ENCODE measurements around the gene DDAH1.

The DDAH1 gene

DNA sequence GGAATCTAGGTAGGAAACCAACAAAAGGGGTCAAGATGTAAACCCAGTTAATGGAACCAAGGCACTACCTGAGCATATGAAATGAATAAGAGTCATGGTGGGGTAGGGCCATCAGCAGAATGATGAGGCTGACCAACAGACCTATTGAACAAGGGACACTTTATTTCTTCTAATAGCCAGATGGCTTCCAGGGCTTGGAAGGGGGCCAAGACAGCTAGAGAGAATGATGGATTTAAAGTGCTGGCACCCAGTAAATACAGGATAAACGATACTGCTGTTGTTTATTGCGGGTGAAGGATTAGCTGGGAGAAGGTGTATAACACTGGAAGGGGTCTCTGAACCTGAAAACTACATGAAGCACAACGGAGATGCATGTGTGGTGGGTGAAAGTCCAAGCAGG, 15.6 kb downstream of the DDAH1 start:
- FAIRE-seq, result no peak
- no peak for TF ChIP-seq SPI1 (IDR thresholded peaks at IDR 0.05; ENCODE audit: low read depth, low read length)
- TF ChIP-seq PAX5 (IDR thresholded peaks at IDR 0.05; ENCODE audit: insufficient read depth, low read length, severe bottlenecking), result no peak
- TF ChIP-seq POLR2AphosphoS5 (IDR thresholded peaks at IDR 0.05; ENCODE audit: low read depth, low read length), result no peak
- TF ChIP-seq TAF1 (IDR thresholded peaks at IDR 0.05; ENCODE audit: low read depth, low read length), result no peak
- TF ChIP-seq POU2F2 (IDR thresholded peaks at IDR 0.05; ENCODE audit: low read depth, low read length), result no peak
- no peak for TF ChIP-seq POLR2A (IDR thresholded peaks at IDR 0.05; ENCODE audit: low read depth, low read length)
- no peak for DNase-seq (ENCODE audit: insufficient read length, low spot score)

GRCh38 chr1:85448358-85448757, 16.6 kb downstream of the DDAH1 start:
- FAIRE-seq (no peak), DNase-seq (ENCODE audit: insufficient read length, low spot score) (no peak)
- TF ChIP-seq PAX5 (IDR thresholded peaks at IDR 0.05; ENCODE audit: insufficient read depth, low read length, severe bottlenecking), result no peak
- TF ChIP-seq POU2F2 (IDR thresholded peaks at IDR 0.05; ENCODE audit: low read depth, low read length), result no peak
- no peak for TF ChIP-seq SPI1 (IDR thresholded peaks at IDR 0.05; ENCODE audit: low read depth, low read length)
- no peak for TF ChIP-seq TAF1 (IDR thresholded peaks at IDR 0.05; ENCODE audit: low read depth, low read length)
- no peak for TF ChIP-seq POLR2AphosphoS5 (IDR thresholded peaks at IDR 0.05; ENCODE audit: low read depth, low read length)
- no peak for TF ChIP-seq POLR2A (IDR thresholded peaks at IDR 0.05; ENCODE audit: low read depth, low read length)

DNA sequence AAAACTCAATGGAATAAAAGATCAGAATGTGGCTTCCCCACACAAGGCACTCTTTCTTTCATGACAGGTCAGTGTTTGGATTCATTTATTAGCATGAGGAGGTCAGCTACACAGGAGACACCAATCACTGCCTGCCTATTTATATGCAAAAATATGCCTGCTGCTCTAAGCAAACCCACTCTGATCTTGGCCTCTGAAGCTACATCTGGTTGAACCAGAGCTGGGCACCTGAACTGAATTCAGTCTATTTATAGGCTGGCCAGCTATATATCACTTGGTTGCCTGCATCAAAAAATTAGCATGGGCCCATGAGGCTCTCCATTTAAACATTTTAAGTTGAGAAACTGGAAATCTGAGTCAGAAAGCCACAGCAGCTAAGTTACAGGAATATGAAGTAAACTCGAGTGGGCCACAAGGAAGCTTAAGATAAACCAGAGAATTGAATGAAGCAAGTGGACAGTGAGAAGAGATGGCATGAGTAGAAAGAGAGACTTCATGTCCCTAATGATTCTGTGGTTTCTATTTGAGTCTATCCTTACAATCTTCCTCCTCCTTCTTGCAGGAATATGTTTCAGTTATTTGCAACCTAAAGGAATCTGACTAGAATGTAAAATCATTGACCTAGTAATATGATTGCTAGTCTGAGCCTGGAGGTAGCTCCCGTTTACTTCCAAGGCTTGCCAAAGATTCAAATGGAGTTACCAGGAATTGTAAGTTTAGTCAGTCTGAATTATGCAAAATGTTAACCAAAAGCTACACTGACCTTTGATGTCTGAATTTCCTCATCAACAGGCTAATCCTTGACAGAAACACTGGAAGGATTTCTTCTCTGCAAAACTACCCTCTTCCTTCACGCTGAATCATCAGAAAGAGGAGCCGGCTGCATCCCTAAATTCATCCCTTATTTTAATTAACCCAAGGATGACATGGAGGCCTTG, 17.7 kb downstream of the DDAH1 start:
- TF ChIP-seq POLR2A (IDR thresholded peaks at IDR 0.05; ENCODE audit: low read depth, low read length) (no peak), POLR2AphosphoS5 (IDR thresholded peaks at IDR 0.05; ENCODE audit: low read depth, low read length) (no peak), POU2F2 (IDR thresholded peaks at IDR 0.05; ENCODE audit: low read depth, low read length) (no peak), PAX5 (IDR thresholded peaks at IDR 0.05; ENCODE audit: insufficient read depth, low read length, severe bottlenecking) (no peak), SPI1 (IDR thresholded peaks at IDR 0.05; ENCODE audit: low read depth, low read length) (no peak), TAF1 (IDR thresholded peaks at IDR 0.05; ENCODE audit: low read depth, low read length) (no peak)
- DNase-seq (ENCODE audit: insufficient read length, low spot score) (no peak), FAIRE-seq (no peak)

DNA sequence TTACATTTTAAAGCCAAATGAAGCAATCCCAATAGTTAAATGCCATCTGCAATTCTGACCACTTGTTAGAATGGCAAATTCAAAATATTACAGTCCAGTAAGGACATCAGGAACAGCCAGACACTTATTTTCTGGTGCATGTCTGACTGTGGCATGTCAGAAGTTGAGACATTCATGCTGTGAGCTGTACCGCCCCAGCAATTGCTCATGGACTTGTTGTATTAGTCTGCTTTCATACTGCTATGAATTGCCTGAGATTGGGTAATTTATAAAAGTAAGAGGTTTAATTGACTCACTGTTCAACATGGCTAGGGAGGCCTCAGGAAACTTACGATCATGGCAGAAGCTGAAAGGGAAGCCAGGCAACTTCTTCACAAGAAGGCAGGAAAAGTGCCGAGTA, 19.1 kb downstream of the DDAH1 start:
- FAIRE-seq (no peak), DNase-seq (ENCODE audit: insufficient read length, low spot score) (no peak)
- TF ChIP-seq PAX5 (IDR thresholded peaks at IDR 0.05; ENCODE audit: insufficient read depth, low read length, severe bottlenecking), result no peak
- TF ChIP-seq SPI1 (IDR thresholded peaks at IDR 0.05; ENCODE audit: low read depth, low read length), result no peak
- TF ChIP-seq POLR2A (IDR thresholded peaks at IDR 0.05; ENCODE audit: low read depth, low read length), result no peak
- TF ChIP-seq POU2F2 (IDR thresholded peaks at IDR 0.05; ENCODE audit: low read depth, low read length), result no peak
- TF ChIP-seq TAF1 (IDR thresholded peaks at IDR 0.05; ENCODE audit: low read depth, low read length), result no peak
- TF ChIP-seq POLR2AphosphoS5 (IDR thresholded peaks at IDR 0.05; ENCODE audit: low read depth, low read length), result no peak

DNA sequence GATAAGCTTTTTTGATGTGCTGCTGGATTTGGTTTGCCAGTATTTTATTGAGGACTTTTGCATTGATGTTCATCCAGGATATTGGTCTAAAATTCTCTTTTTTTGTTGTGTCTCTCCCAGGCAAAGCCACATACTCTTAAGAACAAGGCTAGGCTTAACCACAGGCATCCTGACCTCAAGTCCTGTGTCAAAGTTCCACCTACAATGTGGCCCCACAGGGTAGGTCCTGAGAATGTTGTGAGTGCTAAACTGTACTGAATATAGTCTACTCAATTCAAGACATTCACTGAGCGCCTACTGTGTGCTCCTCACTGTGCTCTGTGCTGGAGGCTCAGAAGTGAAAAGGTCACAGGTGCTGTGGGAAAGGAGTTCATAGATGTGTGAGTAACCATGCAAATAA, 20.6 kb downstream of the DDAH1 start:
- FAIRE-seq, result no peak
- TF ChIP-seq POLR2AphosphoS5 (IDR thresholded peaks at IDR 0.05; ENCODE audit: low read depth, low read length), result no peak
- no peak for TF ChIP-seq TAF1 (IDR thresholded peaks at IDR 0.05; ENCODE audit: low read depth, low read length)
- no peak for TF ChIP-seq PAX5 (IDR thresholded peaks at IDR 0.05; ENCODE audit: insufficient read depth, low read length, severe bottlenecking)
- TF ChIP-seq POLR2A (IDR thresholded peaks at IDR 0.05; ENCODE audit: low read depth, low read length), result no peak
- no peak for DNase-seq (ENCODE audit: insufficient read length, low spot score)

DNA sequence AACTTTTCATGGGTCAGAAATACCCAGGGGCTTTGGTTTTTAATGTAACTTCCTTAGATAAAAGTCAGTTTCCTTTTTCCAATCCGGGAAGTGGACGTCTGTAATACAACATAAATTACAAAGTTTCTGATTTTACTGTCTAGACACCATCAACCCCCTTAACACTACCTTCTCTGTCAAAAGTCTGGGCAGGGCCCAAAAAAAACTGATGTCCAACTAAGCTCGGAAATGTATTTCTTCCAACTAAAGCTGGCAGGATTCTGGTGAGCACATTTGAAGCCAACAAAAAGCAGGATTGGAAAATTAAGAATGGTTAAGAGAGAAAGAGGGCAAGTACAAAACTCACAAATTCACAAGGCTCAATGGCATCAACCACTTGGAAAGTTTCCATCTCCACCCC, 24.3 kb downstream of the DDAH1 start:
- DNase-seq (ENCODE audit: insufficient read length, low spot score) (no peak), FAIRE-seq (no peak)
- no peak for TF ChIP-seq POLR2A (IDR thresholded peaks at IDR 0.05; ENCODE audit: low read depth, low read length)
- TF ChIP-seq POU2F2 (IDR thresholded peaks at IDR 0.05; ENCODE audit: low read depth, low read length), result no peak
- TF ChIP-seq POLR2AphosphoS5 (IDR thresholded peaks at IDR 0.05; ENCODE audit: low read depth, low read length), result no peak
- TF ChIP-seq SPI1 (IDR thresholded peaks at IDR 0.05; ENCODE audit: low read depth, low read length), result no peak

DNA sequence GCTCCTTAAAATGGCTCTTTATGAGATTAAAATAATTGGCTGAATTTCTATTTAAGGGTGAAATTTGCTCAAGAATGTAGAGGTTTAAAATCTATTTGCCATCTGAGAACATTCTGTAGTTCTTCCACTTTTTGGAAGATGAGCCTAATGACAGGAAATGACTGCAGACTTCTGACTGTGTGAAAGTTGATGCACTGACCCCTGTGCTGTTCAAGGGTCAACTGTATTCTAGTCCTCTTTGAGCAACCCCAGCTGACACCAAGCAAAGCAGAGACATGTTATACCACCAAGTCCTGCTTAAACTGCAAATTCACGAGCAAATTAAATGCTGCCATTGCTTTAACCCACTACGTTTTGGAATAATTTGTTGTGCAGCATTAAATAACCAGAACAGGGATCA, 26.6 kb downstream of the DDAH1 start:
- FAIRE-seq (no peak), DNase-seq (ENCODE audit: insufficient read length, low spot score) (no peak)
- no peak for TF ChIP-seq PAX5 (IDR thresholded peaks at IDR 0.05; ENCODE audit: insufficient read depth, low read length, severe bottlenecking)
- no peak for TF ChIP-seq POLR2AphosphoS5 (IDR thresholded peaks at IDR 0.05; ENCODE audit: low read depth, low read length)
- no peak for TF ChIP-seq TAF1 (IDR thresholded peaks at IDR 0.05; ENCODE audit: low read depth, low read length)
- no peak for TF ChIP-seq POLR2A (IDR thresholded peaks at IDR 0.05; ENCODE audit: low read depth, low read length)

DNA sequence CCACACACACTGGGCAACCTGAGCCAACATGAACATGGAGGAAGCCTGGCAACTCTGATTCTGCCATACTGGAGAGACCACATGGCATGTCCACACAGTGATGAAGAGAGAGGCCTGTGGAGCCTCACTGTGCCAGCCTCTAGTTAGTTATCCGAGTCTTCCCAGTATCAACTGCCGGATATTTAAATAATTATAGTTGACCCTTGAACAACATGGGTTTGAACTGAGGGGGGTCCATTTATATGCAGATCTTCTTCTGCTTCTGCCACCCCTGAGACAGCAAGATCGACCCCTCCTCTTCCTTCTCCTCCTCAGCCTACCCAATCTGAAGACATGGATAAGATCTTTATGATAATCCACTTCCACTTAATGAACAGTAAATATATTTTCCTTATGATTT, 27.8 kb downstream of the DDAH1 start:
- TF ChIP-seq PAX5 (IDR thresholded peaks at IDR 0.05; ENCODE audit: insufficient read depth, low read length, severe bottlenecking) (no peak), TAF1 (IDR thresholded peaks at IDR 0.05; ENCODE audit: low read depth, low read length) (no peak), POLR2AphosphoS5 (IDR thresholded peaks at IDR 0.05; ENCODE audit: low read depth, low read length) (no peak), POU2F2 (IDR thresholded peaks at IDR 0.05; ENCODE audit: low read depth, low read length) (no peak), POLR2A (IDR thresholded peaks at IDR 0.05; ENCODE audit: low read depth, low read length) (no peak), SPI1 (IDR thresholded peaks at IDR 0.05; ENCODE audit: low read depth, low read length) (no peak)
- FAIRE-seq (no peak), DNase-seq (ENCODE audit: insufficient read length, low spot score) (no peak)

DNA sequence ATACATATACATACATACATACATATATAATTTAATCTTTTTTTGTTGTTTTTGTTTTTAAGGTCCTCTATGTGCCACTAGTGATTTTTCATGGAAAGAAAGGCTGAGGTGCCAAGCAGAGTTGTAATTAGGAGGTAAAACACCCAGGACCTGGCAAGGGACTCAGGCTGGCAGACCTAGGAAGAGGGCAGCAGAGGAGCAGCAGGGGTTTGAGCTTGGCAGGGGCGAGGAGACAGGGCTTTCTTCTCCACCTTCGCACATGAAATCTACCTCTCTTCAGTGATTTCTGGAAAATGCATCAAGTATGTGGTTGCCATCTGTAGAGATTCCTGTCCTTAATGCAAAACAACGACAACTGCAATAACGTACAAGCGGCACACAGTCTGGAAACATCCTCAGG, 31.9 kb downstream of the DDAH1 start:
- no peak for DNase-seq (ENCODE audit: insufficient read length, low spot score)
- no peak for TF ChIP-seq PAX5 (IDR thresholded peaks at IDR 0.05; ENCODE audit: insufficient read depth, low read length, severe bottlenecking)
- TF ChIP-seq SPI1 (IDR thresholded peaks at IDR 0.05; ENCODE audit: low read depth, low read length), result no peak
- no peak for TF ChIP-seq POU2F2 (IDR thresholded peaks at IDR 0.05; ENCODE audit: low read depth, low read length)
- no peak for TF ChIP-seq POLR2AphosphoS5 (IDR thresholded peaks at IDR 0.05; ENCODE audit: low read depth, low read length)
- no peak for TF ChIP-seq POLR2A (IDR thresholded peaks at IDR 0.05; ENCODE audit: low read depth, low read length)
- no peak for TF ChIP-seq TAF1 (IDR thresholded peaks at IDR 0.05; ENCODE audit: low read depth, low read length)
- FAIRE-seq, result no peak

Measured in GM12891 (cell line).